Transverse colon (tissue), 4 donors: Measurements from ENCODE around the gene THTPA. TPM values are rescaled to one million over a fixed set of nuclear protein-coding genes. Genes with fewer than 3 reads are reported as not detected.
"Not testable (repeated sequence)": the region's sequence is repeated elsewhere in the genome, so short reads cannot be mapped to it uniquely, and the experiment has no call there.

Experiments used
- DNase-seq: peaks from one replicate; pipeline ENCODE4 v3.0.0-alpha.2; 2019
- H3K27ac ChIP-seq, 4 donors: fragments of 200-600 bp; sonication (generic); 2 replicates each; pipeline ENCODE4 v1.5.1; 2016 to 2018; ENCODE audit warnings: inconsistent platforms in 4 of 4
- H3K27me3 ChIP-seq: fragments of 200-600 bp; sonication (generic); 2 replicates; pipeline ENCODE4 v1.5.1; 2017; ENCODE audit warnings: inconsistent platforms
- H3K36me3 ChIP-seq, 4 donors: fragments of 200-600 bp; sonication (generic); 2 replicates each; pipeline ENCODE4 v1.5.1; 2017 to 2019; ENCODE audit warnings: inconsistent platforms in 4 of 4
- H3K4me1 ChIP-seq, 4 donors: fragments of 200-600 bp; sonication (generic); 2 replicates each; pipeline ENCODE4 v1.5.1; 2017 to 2020; ENCODE audit warnings: inconsistent platforms in 4 of 4
- H3K4me3 ChIP-seq, 4 donors: fragments of 200-600 bp; sonication (generic); 1 replicate in 1 of 4; 2 replicates in 3 of 4; pipeline versions ENCODE4 v1.5.1 to v1.6.1; 2017 to 2019; ENCODE audit warnings: inconsistent platforms in 4 of 4
- H3K9me3 ChIP-seq, 2 donors: fragments of 200-600 bp; sonication (generic); 2 replicates each; pipeline ENCODE4 v1.5.1; 2017 to 2019; ENCODE audit warnings: inconsistent platforms in 2 of 2
- EP300 ChIP-seq: sonication (generic); formaldehyde crosslinking; IDR thresholded peaks from one replicate; pipeline ENCODE4 v1.6.1; 2017; ENCODE audit warnings: antibody characterized with exemption, low read depth
- POLR2A ChIP-seq: fragments of 450-650 bp; IDR thresholded peaks from one replicate; pipeline ENCODE4 v1.6.1; 2016; ENCODE audit warnings: antibody characterized with exemption, mild to moderate bottlenecking, moderate library complexity
- POLR2AphosphoS5 ChIP-seq, 3 donors: sonication (generic); formaldehyde crosslinking; IDR thresholded peaks; one replicate each; pipeline ENCODE4 v1.6.1; 2016; ENCODE audit warnings: antibody characterized with exemption in 3 of 3
- WGBS, 2 donors: methylation state at CpG; one replicate each; pipeline ENCODE4 v1.1.5; 2018; ENCODE audit warnings: low coverage in 1 of 2; 5-methylcytosine and 5-hydroxymethylcytosine counted together
- in situ Hi-C, 4 donors: fragments of 200-750 bp; cut with MboI; loops; one replicate each; pipeline versions ENCODE4 v1.15.0 to v1.15.1; 2017; ENCODE audit warnings: low sequenced_read_pairs in 3 of 4, low pct_ligation_motif_present in 1 of 4, low pct_unique_long_range_greater_than_20kb in 1 of 4
- intact Hi-C: fragments of 100-400 bp; cut with DNase I; formaldehyde crosslinking; loops from one replicate; pipeline ENCODE4 v1.15.1; 2023; ENCODE audit warnings: low total_unique reads
- total RNA-seq, 4 donors: library from RNA; depleted of rRNA; stranded (reverse); fragments of >200 nt; gene quantifications; one replicate each; pipeline ENCODE4 v1.1.0, GENCODE V29; 2016
- TF ChIP-seq, protein P1 (sequence below), 5 experiments: fragments of 200-600 bp in 3 of 5; fragments of 450-650 bp in 2 of 5; sonication (generic) in 3 of 5; IDR thresholded peaks; 1 replicate in 2 of 5; 2 replicates in 3 of 5; pipeline ENCODE4 v1.5.1; 2016 to 2017; ENCODE audit warnings: antibody characterized with exemption in 5 of 5, inconsistent platforms in 3 of 5, mild to moderate bottlenecking in 2 of 5, moderate library complexity in 1 of 5

THTPA gene
- total RNA-seq, 4 donors from 2014 or later = 6.8 to 34.0 (median 26.0) TPM

DNA sequence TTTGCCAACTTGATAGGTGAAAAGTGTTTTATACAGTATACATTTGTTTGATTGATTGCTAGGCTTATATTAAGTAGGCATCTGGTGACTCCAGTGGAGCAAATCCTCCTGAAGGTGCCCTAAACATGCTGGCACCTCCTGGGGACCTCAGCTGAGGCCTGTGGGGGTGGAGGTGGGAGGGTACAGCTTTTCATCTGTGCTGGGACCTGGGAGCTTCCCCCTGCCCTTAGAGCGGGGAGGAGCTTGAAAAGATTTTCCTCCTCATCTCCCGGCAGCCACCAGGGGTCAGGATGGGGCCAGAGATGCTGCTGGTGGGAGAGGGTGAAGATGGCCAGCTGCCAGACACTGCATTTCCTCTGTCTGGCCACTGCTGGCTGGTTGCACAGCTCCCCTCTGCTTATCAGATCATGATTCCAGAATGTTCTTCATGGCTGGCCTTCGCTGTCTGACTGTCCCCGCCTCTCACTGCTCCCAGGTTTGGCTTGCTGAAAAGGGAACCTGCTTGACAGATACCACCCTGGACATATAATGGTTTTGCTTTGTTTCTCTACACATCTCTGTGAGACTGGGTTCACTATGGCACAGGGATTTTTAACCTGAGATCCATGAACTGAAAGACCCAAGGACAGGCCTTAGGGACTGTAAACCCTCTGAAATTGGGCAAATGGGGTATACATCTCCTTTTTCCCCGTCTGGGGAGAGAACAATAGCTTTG lies 33.0 kb downstream of the THTPA start:
- in situ Hi-C loops = no loop called here
- Histone ChIP-seq H3K27me3 (peaks cover 6% of the 10 kb centered on the region), H3K4me3 (no peak overlapping the region), H3K36me3 (no peaks in the 10 kb centered on the region), H3K4me1 (peaks cover 0 to 6% (median 4%) of the 10 kb centered on the region in 4 donors), H3K27ac (no peak overlapping the region), H3K9me3 (no peaks in the 10 kb centered on the region)
- intact Hi-C loops = no loop called here
- DNase-seq = peak; percentile 92
- TF ChIP-seq POLR2AphosphoS5 (IDR thresholded peaks at IDR 0.05) (peak in 1 of 3 donors; percentile 56), EP300 (no peak)
- TF ChIP-seq, protein P1, sequence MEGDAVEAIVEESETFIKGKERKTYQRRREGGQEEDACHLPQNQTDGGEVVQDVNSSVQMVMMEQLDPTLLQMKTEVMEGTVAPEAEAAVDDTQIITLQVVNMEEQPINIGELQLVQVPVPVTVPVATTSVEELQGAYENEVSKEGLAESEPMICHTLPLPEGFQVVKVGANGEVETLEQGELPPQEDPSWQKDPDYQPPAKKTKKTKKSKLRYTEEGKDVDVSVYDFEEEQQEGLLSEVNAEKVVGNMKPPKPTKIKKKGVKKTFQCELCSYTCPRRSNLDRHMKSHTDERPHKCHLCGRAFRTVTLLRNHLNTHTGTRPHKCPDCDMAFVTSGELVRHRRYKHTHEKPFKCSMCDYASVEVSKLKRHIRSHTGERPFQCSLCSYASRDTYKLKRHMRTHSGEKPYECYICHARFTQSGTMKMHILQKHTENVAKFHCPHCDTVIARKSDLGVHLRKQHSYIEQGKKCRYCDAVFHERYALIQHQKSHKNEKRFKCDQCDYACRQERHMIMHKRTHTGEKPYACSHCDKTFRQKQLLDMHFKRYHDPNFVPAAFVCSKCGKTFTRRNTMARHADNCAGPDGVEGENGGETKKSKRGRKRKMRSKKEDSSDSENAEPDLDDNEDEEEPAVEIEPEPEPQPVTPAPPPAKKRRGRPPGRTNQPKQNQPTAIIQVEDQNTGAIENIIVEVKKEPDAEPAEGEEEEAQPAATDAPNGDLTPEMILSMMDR (IDR thresholded peaks at IDR 0.05) = peak; percentile 53 to 90 (median 73)
- WGBS, 2 donors = 20 to 50% methylated on average over 1 to 5 of the region's 5 CpGs

DNA sequence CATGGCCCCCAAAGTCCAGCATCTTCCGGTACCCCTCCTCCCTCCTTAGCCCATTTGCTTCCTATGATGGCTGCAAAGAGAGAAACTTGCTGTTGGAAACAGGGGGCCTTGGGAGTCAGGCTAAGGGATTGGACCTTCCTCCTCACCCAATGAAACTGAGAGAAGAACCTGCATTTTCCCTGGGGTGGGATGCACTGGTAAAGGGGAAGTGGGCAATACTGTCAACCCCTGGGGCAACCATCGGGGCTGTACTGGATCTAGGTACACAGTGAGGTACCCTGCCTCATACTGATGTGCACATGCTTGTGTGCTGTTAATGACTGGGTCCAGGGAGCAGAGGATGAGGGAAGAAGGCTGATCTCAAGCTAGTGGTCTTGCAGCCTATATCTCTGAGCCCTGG lies 33.5 kb downstream of the THTPA start:
- in situ Hi-C loops = no loop called here
- H3K4me1 ChIP-seq = peaks cover 0 to 6% (median 4%) of the 10 kb centered on the region in 4 donors
- H3K4me3 ChIP-seq = no peak overlapping the region
- no peaks in the 10 kb centered on the region for H3K9me3 ChIP-seq
- no peak overlapping the region for H3K27ac ChIP-seq
- WGBS, 2 donors = 80 to 97% methylated on average over 1 to 2 of the region's 2 CpGs
- DNase-seq = no peak
- intact Hi-C loops = no loop called here
- no peak for TF ChIP-seq POLR2A
- TF ChIP-seq EP300 = no peak
- TF ChIP-seq POLR2AphosphoS5 (IDR thresholded peaks at IDR 0.05) = no peak
- TF ChIP-seq, protein P1 (IDR thresholded peaks at IDR 0.05) = no peak
- H3K36me3 ChIP-seq = no peaks in the 10 kb centered on the region
- H3K27me3 ChIP-seq = peaks cover 6% of the 10 kb centered on the region

DNA sequence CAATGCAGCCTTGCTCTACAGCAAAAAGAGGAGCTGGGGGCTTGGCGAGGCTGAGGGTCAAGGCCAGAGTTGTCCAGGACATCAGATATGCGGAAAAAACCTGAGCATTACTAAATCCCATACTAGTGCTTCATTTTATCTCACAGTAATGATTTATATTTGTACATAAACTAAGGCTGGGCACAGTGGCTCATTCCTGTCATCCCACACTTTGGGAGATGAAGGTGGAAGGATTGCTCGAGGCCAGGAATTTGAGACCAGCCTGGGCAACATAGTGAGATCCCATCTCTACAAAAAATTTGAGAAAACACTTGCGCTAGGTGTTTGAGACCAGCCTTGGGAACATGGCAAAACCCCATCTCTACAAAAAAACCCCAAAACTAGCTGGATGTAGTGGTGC lies 34.1 kb downstream of the THTPA start:
- no peaks in the 10 kb centered on the region for H3K9me3 ChIP-seq
- WGBS, 2 donors = 87 to 100% methylated on average over 3 to 4 of the region's 4 CpGs
- H3K4me3 ChIP-seq = no peak overlapping the region
- no peak for TF ChIP-seq POLR2A
- TF ChIP-seq, protein P1 (IDR thresholded peaks at IDR 0.05) = no peak
- intact Hi-C loops = no loop called here
- no peak overlapping the region for H3K27ac ChIP-seq
- H3K27me3 ChIP-seq = peaks cover 6% of the 10 kb centered on the region
- in situ Hi-C loops = no loop called here
- H3K36me3 ChIP-seq = no peaks in the 10 kb centered on the region
- H3K4me1 ChIP-seq = peaks cover 0 to 6% (median 4%) of the 10 kb centered on the region in 4 donors
- no peak for DNase-seq

DNA sequence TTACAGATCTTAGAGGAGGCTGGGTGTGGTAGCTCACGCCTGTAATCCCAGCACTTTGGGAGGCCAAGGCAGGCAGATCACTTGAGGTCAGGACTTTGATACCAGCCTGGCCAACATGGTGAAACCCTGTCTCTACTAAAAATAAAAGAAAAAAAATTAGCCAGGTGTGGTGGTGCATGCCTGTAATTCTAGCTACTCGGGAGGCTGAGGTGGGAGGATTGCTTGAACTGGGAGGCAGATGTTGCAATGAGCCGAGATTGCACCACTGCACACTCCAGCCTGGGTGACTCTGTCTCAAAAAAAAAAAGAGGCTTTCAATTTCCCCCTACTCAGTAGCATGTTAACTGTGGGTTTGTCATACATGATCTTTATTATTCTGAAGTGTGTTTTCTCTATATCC lies 38.1 kb downstream of the THTPA start:
- 81 to 90% methylated on average over 3 of the region's 3 CpGs for WGBS, 2 donors
- intact Hi-C loops, in situ Hi-C loops, H3K27me3 ChIP-seq, H3K27ac ChIP-seq, H3K9me3 ChIP-seq, H3K4me3 ChIP-seq, H3K36me3 ChIP-seq, DNase-seq, H3K4me1 ChIP-seq: not testable (repeated sequence)

- TF ChIP-seq, protein P1 (IDR thresholded peaks at IDR 0.05) = no peak
- TF ChIP-seq POLR2AphosphoS5 (IDR thresholded peaks at IDR 0.05) (no peak), POLR2A (no peak), EP300 (no peak)
- no peak for DNase-seq
- 68 to 85% methylated on average over 2 of the region's 2 CpGs for WGBS, 2 donors
- H3K27me3 ChIP-seq = no peaks in the 10 kb centered on the region
- H3K36me3 ChIP-seq = no peaks in the 10 kb centered on the region
- H3K27ac ChIP-seq = no peak overlapping the region
- no peaks in the 10 kb centered on the region for H3K4me1 ChIP-seq
- no peaks in the 10 kb centered on the region for H3K9me3 ChIP-seq
- in situ Hi-C loops = no loop called here
- no peak overlapping the region for H3K4me3 ChIP-seq
- intact Hi-C loops = no loop called here
Observed at GRCh38 chr14:23600322-23600707, 44.2 kb downstream of the THTPA start.
